Loucy (cell line): ENCODE measurements around the gene STARD13.

Source experiments
- EZH2phosphoT487 ChIP-seq: fragments of 200-600 bp; IDR thresholded peaks from 2 replicates; pipeline ENCODE4 v1.6.1; 2018; ENCODE audit warnings: antibody characterized with exemption, mild to moderate bottlenecking, moderate library complexity, borderline replicate concordance
- TF ChIP-seq, protein P1 (sequence below): fragments of 200-600 bp; sonication (generic); conservative IDR thresholded peaks from 2 replicates; pipeline ENCODE4 v1.5.1; 2014; ENCODE audit warnings: mild to moderate bottlenecking, antibody characterized with exemption, low read length

DNA sequence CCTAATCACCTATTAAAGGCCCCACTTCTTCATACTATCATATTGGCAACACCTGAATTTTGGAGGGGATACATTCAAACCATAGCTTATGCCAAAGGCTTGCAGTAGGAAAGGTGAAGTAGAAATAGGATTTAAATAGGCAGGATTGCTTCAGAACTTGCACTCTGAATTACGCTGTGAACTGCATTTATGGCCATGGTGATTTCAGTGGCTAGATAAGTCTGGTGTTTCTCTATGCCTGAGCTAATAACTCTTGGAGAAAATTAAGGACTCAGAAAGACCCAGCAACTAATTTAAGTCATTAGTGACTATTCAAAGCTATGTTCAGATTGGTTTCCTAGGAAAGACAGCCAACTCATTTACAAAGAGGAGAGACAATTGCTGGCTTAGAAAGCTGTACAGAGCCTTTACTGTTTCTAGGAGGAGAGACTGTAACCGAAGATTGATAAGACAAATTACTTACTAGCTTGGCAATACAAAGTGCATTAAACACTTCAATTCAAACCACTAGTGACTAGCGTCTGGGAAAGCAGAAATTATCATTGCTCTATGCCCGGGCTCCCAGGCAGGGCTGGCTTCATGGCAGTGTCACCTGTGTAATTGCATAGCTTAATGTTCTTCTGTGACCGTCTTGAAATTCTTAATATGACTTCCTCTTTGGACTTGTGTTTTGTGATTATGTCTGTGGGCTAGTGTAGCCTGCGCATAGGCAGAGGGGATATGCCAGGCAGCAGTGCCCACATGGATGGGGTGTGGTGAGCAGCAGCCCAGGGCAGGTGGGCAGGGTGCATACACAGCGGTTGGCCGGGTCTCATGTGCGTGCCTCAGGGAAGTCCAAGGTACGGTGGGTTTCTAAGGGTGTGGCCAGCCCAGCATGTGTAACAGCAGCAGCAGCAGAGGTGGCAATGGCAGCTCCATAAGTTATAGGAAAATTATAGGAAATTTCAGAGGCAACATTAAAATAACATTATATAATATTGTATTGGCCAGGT is 209.3 kb downstream of the STARD13 start:
- TF ChIP-seq, protein P1, sequence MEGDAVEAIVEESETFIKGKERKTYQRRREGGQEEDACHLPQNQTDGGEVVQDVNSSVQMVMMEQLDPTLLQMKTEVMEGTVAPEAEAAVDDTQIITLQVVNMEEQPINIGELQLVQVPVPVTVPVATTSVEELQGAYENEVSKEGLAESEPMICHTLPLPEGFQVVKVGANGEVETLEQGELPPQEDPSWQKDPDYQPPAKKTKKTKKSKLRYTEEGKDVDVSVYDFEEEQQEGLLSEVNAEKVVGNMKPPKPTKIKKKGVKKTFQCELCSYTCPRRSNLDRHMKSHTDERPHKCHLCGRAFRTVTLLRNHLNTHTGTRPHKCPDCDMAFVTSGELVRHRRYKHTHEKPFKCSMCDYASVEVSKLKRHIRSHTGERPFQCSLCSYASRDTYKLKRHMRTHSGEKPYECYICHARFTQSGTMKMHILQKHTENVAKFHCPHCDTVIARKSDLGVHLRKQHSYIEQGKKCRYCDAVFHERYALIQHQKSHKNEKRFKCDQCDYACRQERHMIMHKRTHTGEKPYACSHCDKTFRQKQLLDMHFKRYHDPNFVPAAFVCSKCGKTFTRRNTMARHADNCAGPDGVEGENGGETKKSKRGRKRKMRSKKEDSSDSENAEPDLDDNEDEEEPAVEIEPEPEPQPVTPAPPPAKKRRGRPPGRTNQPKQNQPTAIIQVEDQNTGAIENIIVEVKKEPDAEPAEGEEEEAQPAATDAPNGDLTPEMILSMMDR: no peak
- no peak for TF ChIP-seq EZH2phosphoT487
